Activated naive CD4-positive, alpha-beta T cell treated with anti-CD3 and anti-CD28 coated beads, Interleukin-2, amount 10 ng/mL, durations not matched to agents 7 days and 5 days (primary cell): ENCODE measurements around the gene SPOCK2.

ENCODE experiments used
- CTCF ChIA-PET: fragments of 350-600 bp; sonication (Branson Sonifier 250); formaldehyde crosslinking; loops from one replicate; lab custom pipeline; 2021; ENCODE audit warnings: antibody characterized with exemption; lab: Charles Lee
- DNase-seq: peaks from one replicate; pipeline ENCODE4 v3.0.0-alpha.2; 2020
- H3K27ac Mint-ChIP-seq: one replicate; pipeline ENCODE4 v1.8.0; 2021; ENCODE audit warnings: mild to moderate bottlenecking, moderate library complexity, mixed read lengths
- H3K27me3 Mint-ChIP-seq: one replicate; pipeline ENCODE4 v1.8.0; 2021; ENCODE audit warnings: mild to moderate bottlenecking, mixed read lengths
- H3K36me3 Mint-ChIP-seq: one replicate; pipeline ENCODE4 v1.8.0; 2021; ENCODE audit warnings: mixed read lengths
- H3K4me1 Mint-ChIP-seq: one replicate; pipeline ENCODE4 v1.8.0; 2021; ENCODE audit warnings: mixed read lengths
- H3K4me3 Mint-ChIP-seq: one replicate; pipeline ENCODE4 v1.8.0; 2021; ENCODE audit warnings: mild to moderate bottlenecking, moderate library complexity, mixed read lengths
- H3K9me3 Mint-ChIP-seq: one replicate; pipeline ENCODE4 v1.8.0; 2021; ENCODE audit warnings: mixed read lengths

SPOCK2 gene

DNA sequence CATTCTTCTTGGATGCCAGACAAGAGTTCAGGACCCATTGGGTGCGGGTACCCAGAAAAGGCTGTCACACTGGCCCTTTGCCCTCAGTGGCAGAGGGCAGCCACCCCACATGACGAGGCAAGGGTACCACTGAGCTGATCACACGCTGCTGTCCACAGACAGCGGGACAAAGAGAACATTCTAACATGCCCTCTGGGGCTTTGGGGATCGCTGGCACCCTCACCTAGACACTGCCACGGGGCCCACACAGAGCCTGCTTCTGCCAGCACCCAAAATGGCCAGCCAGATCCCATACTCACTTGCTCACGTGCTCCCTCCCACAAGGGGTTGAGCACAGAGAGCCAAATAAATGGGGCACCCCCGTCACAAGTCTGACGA, 16.7 kb upstream of the SPOCK2 start:
- Mint-ChIP-seq H3K36me3 (peaks cover 44% of the 10 kb centered on the region), H3K9me3 (no peaks in the 10 kb centered on the region), H3K27ac (no peak overlapping the region), H3K27me3 (no peaks in the 10 kb centered on the region), H3K4me3 (no peak overlapping the region), H3K4me1 (peaks cover 82% of the 10 kb centered on the region)
- CTCF ChIA-PET, result no interaction called here
- no peak for DNase-seq

DNA sequence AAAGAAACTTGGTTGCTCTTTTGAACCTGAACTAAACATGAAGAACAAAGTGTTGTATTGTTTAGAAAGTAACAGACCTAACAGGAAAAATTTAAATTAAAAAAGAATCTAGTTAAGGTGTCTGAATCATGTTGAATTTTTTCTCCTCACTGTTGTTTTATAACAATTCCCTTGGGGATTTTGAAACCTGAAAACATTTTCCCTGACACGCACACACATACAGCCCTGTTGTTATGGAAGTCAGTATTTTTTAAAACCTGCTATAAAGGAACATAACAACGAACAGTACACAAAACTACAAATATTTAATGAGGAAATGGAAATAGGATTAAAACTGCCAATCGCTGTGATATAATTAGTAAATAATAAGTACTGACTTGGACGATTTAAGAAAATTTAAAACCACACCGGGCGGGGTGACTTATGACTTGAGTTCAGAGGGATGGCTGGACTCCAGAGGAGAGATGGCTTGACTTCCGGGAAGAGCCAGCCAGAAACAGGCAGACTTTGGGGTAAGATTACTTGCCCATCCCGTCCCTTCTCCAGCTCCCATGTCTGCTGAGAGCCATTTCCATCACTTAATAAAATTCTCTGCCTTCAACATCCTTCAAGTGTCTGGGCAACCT, 16.2 kb upstream of the SPOCK2 start:
- H3K36me3 Mint-ChIP-seq, result peaks cover 42% of the 10 kb centered on the region
- DNase-seq, result no peak
- CTCF ChIA-PET, result interaction anchor here (0.6 kb wide), 1 partner anchor 55 kb away, joined by 3 read pairs; no protein-coding TSS in a partner anchor
- no peak overlapping the region for H3K27ac Mint-ChIP-seq
- H3K9me3 Mint-ChIP-seq, result no peaks in the 10 kb centered on the region
- H3K27me3 Mint-ChIP-seq, result no peaks in the 10 kb centered on the region
- H3K4me1 Mint-ChIP-seq, result peaks cover 77% of the 10 kb centered on the region
- H3K4me3 Mint-ChIP-seq, result no peak overlapping the region

DNA sequence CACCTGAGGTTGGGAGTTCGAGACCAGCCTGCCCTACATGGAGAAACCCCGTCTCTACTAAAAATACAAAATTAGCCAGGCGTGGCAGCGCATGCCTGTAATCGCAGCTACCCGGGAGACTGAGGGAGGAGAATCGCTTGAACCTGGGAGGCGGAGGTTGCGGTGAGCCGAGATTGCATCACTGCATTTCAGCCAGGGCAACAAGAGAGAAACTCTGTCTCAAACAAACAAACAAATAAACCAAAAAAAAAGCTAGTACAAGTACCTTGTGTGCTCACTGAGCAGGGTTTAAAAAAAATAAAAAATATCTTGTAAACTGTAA, 11.2 kb upstream of the SPOCK2 start:
- Mint-ChIP-seq H3K9me3 (no peaks in the 10 kb centered on the region), H3K36me3 (peaks cover 59% of the 10 kb centered on the region), H3K4me3 (no peak overlapping the region), H3K27me3 (no peaks in the 10 kb centered on the region), H3K27ac (no peak overlapping the region), H3K4me1 (peaks cover 53% of the 10 kb centered on the region)
- DNase-seq, result no peak
- CTCF ChIA-PET, result interaction anchor here (2.2 kb wide), 1 partner anchor 9 kb away, joined by 5 read pairs; no protein-coding TSS in a partner anchor

DNA sequence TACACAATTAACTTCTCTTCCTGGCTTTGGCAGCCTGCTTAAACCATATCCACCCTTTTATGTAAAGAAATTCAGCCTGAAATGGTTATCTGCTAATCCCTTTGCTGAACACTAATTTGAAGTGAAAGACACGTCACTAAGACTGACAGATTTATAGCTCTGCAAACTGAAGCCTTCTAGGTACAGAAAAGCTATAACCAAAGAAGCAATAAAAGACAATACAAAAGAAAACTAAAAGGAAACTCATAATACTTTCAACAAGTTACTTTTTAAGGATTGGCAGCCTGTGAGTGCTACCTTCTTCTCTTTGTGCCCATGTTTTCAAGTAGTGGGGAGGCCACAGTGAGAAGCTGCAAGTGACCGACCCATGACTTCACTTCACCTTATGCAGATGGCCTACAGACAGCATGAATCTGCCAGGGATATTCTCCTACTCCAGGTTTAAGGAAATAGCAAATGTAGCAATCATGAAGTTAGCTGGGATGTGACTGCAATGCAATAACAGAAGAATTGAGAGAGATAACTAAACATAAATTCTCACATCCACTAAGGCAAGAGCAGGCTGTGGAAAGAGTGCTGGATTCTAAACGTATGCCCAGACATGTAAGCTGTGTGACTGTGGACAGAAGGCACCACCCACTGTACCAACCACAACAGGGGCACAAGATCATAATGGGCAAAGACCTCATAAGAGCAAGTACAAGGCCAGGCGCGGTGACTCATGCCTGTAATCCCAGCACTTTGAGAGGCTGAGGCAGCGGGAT, 10.7 kb upstream of the SPOCK2 start:
- Mint-ChIP-seq H3K4me1 (peaks cover 54% of the 10 kb centered on the region), H3K4me3 (no peak overlapping the region), H3K27ac (no peak overlapping the region), H3K27me3 (no peaks in the 10 kb centered on the region), H3K36me3 (peaks cover 56% of the 10 kb centered on the region), H3K9me3 (no peaks in the 10 kb centered on the region)
- CTCF ChIA-PET, result interaction anchor here (1.2 to 2.2 kb wide), 2 partner anchors 9 to 27 kb away, joined by 4 to 5 read pairs; no protein-coding TSS in a partner anchor
- DNase-seq, result no peak

DNA sequence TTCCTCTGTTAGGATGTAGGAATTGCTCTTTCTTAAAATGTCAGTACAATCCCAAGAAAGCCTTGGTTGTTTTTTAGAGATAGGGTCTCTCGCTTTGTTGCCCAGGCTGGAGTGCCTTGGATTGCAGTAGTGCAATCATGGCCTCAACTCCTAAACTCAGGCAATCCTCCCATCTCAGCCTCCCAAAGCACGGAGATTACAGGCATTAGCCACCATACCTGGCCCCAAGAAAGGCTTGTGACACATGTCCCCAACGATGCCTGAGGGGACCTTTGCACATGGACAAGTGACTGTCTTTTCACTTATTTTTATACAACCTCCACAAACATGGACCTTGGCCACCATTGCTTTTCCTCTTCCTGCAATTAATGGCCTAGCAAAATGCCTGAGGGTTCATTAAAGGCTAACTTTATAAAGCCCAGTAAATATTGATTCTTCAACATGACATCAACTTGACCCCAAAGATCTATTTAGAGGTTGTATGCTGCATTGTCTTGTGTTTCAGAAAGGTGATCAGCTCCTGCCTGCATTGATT, 10.0 kb upstream of the SPOCK2 start:
- Mint-ChIP-seq H3K27ac (no peak overlapping the region), H3K4me3 (no peak overlapping the region), H3K4me1 (peaks cover 49% of the 10 kb centered on the region), H3K27me3 (no peaks in the 10 kb centered on the region), H3K9me3 (no peaks in the 10 kb centered on the region), H3K36me3 (peaks cover 52% of the 10 kb centered on the region)
- CTCF ChIA-PET, result interaction anchor here (1.2 to 2.2 kb wide), 2 partner anchors 10 to 28 kb away, joined by 4 to 5 read pairs; no protein-coding TSS in a partner anchor
- DNase-seq, result no peak

DNA sequence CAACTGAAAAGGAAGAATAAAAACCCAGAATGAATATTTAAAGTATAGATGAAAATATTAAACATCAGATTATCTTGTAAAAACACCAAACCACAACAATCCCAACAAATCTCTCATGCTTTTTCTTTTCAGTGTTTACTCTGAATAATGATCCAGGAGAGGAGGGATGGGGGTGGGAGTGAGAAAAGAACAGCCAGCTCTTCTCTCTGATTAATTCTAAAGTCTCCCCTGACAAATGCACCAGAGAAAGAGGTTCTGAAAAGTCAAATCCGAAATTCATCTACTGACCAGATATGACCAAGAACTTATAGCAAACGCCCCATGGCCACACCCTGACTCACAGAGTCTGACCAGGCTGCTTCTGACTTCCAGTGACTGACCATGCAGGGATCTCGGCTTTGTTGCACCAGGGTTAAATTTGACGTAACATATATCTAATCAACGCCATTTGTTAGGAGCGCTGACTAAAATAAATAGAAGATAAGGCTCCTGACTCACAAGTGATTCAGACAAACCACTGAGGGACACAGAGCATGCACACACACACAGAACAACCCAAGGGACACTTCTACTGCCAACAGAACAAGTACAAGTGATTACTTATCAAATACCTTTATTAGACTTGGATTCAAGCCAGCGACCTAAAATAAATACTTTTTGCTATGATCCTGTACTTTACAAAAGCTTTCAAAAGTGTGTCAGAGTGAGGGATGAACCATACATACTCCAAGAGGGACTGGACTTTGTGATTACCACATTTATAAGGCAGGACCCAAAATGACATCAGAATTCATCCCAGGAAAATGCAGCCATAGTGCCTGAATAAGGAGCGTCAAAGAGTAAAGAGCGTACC, 9.3 kb upstream of the SPOCK2 start:
- DNase-seq, result no peak
- CTCF ChIA-PET, result interaction anchor here (0.6 kb wide), 1 partner anchor 27 kb away, joined by 3 read pairs; no protein-coding TSS in a partner anchor
- H3K9me3 Mint-ChIP-seq, result no peaks in the 10 kb centered on the region

DNA sequence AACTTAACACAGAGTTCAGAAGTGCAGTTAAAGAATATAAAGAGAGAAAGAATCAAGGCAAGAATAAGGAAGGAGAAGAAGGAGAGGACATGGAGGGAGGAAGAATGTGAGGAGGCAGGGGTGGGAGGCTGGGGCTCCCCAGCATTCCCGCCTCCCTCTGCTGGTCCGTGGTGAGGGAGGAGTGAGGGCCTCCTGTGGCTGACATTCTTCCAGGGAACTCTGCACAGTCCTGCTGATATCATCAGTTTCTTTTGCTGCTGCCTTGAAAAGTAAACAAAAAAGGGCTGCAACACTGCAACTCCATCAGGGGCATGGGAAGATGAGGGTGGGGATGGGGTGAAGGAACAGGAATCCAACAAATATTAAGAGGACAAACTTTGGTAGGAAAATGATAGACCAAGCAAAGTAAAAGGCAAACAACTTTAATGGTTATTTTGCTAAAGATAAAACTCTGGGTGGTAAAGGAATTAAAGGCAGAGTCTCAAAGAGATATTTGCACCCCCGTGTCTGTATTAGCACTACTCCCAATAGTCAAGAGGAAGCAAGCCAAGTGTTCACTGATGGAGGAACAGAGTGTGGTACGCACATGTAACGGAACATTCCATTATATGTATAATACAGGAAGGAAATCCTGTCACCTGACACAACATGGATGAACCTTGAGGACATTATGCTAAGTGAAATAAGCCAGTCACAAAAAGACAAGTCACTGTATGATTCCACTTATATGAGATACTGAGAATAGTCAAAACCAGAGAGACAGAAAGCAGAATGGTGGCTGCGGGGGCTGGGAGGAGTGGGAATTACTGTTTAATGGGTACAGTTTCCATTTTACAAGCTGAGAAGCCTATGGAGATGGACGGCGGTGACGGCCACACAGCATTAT, 8.0 kb upstream of the SPOCK2 start:
- H3K9me3 Mint-ChIP-seq, result no peaks in the 10 kb centered on the region
- H3K36me3 Mint-ChIP-seq, result peaks cover 46% of the 10 kb centered on the region
- peaks cover 39% of the 10 kb centered on the region for H3K4me1 Mint-ChIP-seq
- H3K4me3 Mint-ChIP-seq, result no peak overlapping the region
- DNase-seq, result no peak
- H3K27me3 Mint-ChIP-seq, result no peaks in the 10 kb centered on the region
- CTCF ChIA-PET, result no interaction called here
- H3K27ac Mint-ChIP-seq, result no peak overlapping the region

More for the DNA sequence above, 9.3 kb upstream of the SPOCK2 start:
- Mint-ChIP-seq H3K27me3 (no peaks in the 10 kb centered on the region), H3K4me3 (no peak overlapping the region), H3K27ac (no peak overlapping the region), H3K4me1 (peaks cover 47% of the 10 kb centered on the region), H3K36me3 (peaks cover 51% of the 10 kb centered on the region)

DNA sequence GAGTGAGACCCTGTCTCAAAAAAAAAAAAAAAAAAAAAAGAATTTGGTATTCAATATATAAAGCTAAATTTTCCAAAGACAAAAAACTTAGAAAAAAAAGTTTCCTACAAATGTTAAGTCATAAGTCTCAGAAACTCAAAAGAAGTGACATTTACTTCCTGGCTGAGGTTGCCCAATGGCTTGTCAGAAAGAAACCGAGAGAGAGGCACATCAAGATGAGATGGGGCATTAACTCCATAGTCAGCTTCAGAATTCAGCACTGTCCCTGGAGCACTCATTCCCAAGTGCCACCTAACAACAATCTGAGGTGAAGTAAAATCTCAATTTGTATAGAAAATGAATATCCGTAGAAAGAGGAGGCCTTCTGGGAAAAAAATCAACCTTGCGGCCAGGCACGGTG, 6.8 kb upstream of the SPOCK2 start:
- H3K36me3 Mint-ChIP-seq, result peaks cover 39% of the 10 kb centered on the region
- no peaks in the 10 kb centered on the region for H3K27me3 Mint-ChIP-seq
- DNase-seq, result no peak
- no peak overlapping the region for H3K4me3 Mint-ChIP-seq
- CTCF ChIA-PET, result no interaction called here
- H3K4me1 Mint-ChIP-seq, result peaks cover 39% of the 10 kb centered on the region
- H3K9me3 Mint-ChIP-seq, result no peaks in the 10 kb centered on the region
- peak overlapping the region; percentile 30 for H3K27ac Mint-ChIP-seq

DNA sequence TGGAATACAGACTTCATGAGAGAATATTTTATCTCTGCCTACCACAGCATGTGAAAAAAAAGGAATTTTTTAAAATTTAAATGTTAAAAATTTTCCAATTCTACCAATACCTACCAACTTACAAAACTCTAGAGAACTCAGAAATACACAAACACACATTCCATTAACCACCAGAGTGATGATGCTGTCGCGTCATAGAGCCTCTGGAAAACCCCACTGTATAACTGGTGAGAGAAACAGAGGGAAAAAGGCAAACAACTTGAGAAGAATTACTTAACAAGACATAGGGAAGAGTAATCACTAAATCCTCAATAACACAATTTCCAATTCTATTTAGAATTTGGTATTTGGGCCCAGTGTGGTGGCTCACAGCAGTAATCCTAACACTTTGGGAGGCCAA, 6.2 kb upstream of the SPOCK2 start:
- Mint-ChIP-seq H3K27me3 (no peaks in the 10 kb centered on the region), H3K36me3 (peaks cover 38% of the 10 kb centered on the region), H3K27ac (peak overlapping the region; percentile 55), H3K9me3 (no peaks in the 10 kb centered on the region), H3K4me1 (peaks cover 45% of the 10 kb centered on the region), H3K4me3 (no peak overlapping the region)
- CTCF ChIA-PET, result no interaction called here
- DNase-seq, result no peak

DNA sequence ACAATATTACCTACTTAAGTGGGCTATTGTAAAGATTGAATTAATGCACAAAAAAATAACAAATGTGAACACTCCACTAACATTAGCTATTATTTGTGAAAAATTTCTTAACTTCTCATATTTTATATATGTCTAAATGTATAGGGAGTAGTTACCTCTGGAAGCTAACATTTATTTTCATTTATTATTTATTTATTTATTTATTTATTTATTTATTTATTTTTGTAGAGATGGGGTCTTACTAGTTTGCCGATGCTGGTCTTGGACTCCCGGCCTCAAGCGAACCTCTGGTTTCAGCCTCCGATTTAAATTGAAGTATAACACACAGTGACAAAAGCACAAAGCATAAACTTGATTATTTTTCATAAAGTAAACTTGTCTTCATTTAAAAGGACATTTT, 5.1 kb upstream of the SPOCK2 start:
- Mint-ChIP-seq H3K27me3 (no peaks in the 10 kb centered on the region), H3K36me3 (peaks cover 33% of the 10 kb centered on the region)

DNA sequence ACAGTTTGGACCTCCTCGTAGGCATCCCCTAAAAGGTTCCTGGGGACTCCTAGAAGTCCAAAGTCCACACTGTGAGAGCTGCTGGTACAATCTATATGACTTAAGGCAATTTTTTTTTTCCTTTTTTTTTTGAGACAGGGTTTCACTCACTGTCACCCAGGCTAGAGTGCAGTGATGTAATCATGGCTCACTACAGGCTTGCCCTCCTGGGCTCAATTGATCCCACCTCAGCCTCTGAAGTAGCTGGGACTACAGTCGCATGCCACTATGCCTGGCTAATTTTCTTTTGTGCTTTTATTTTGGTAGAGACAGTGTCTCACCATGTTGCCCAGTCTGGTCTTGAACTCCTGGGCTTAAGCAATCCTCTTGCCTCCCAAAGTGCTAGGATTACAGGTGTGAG, 4.6 kb upstream of the SPOCK2 start:
- CTCF ChIA-PET, result no interaction called here
- no peak for DNase-seq
- Mint-ChIP-seq H3K9me3 (no peaks in the 10 kb centered on the region), H3K27ac (no peak overlapping the region), H3K4me3 (no peak overlapping the region), H3K36me3 (peaks cover 35% of the 10 kb centered on the region), H3K27me3 (no peaks in the 10 kb centered on the region), H3K4me1 (peaks cover 47% of the 10 kb centered on the region)

More for the DNA sequence above, 5.1 kb upstream of the SPOCK2 start:
- peaks cover 47% of the 10 kb centered on the region for H3K4me1 Mint-ChIP-seq
- CTCF ChIA-PET, result interaction anchor here (0.6 to 0.7 kb wide), 2 partner anchors 20 to 87 kb away, joined by 3 to 4 read pairs; no protein-coding TSS in a partner anchor
- DNase-seq, result no peak
- no peak overlapping the region for H3K4me3 Mint-ChIP-seq
- H3K27ac Mint-ChIP-seq, result no peak overlapping the region
- no peaks in the 10 kb centered on the region for H3K9me3 Mint-ChIP-seq

DNA sequence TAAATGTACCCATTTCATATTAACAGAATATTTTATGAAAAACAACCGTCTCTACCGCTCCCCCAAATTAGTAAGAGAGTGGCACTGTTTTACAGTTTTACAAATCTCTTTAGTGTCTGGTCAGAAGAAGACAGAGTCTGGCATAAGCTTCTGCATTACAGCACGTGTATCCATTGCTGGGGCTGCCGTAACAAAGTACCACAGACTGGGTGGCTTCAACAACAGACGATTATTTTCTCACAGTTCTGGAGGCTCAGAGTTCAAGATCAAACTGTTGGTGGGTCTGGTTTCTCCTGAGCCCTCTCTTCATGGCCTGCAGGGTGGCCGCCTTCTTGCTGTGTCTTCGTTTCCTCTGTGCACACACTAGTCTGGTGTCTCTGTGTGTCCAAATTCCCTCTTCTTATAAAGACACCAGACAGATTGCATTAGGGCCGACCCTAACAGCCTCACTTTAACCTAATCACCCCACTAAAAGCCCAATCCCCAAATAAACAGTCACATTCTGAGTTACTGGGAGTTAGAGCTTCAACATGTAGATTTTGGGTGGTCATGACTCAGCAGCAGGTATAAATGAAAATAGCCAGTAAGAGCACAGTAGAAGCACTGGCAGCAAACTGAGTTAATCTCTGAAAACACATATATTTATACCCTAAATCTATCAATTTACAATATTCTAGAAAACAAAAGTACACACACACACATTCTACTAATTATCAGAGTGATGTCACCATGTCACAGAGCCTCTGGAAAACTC, 4.0 kb upstream of the SPOCK2 start:
- H3K27ac Mint-ChIP-seq, result no peak overlapping the region

DNA sequence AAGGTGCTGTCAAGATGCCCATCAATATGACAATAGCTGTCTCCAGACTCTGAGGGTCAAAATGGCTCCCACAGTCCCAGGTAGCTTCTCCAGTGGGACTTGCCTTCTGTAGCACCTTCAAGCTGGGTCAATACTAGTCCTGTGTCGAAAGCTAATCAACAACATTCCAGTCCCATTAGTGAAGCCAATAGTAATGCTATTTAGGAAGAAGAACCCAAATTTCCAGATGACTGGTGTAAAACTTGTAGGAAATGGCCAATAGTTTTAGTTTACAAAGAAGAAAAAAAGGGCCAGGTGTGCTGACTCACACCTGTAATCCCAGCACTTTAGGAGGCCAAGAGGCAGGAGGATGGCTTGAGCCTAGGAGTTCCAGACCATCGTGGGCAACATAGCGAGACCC, 2.0 kb upstream of the SPOCK2 start:
- H3K4me1 Mint-ChIP-seq, result peaks cover 44% of the 10 kb centered on the region
- H3K27ac Mint-ChIP-seq, result peak overlapping the region; percentile 99
- no peak overlapping the region for H3K4me3 Mint-ChIP-seq
- no peaks in the 10 kb centered on the region for H3K9me3 Mint-ChIP-seq
- CTCF ChIA-PET, result interaction anchor here (1.2 to 1.4 kb wide), 3 partner anchors 132 to 247 kb away, joined by 3 to 5 read pairs (median 3); no protein-coding TSS in a partner anchor
- peaks cover 35% of the 10 kb centered on the region for H3K36me3 Mint-ChIP-seq
- no peak for DNase-seq
- H3K27me3 Mint-ChIP-seq, result no peaks in the 10 kb centered on the region

More for the DNA sequence above, 4.0 kb upstream of the SPOCK2 start:
- Mint-ChIP-seq H3K27me3 (no peaks in the 10 kb centered on the region), H3K4me3 (no peak overlapping the region), H3K36me3 (peaks cover 32% of the 10 kb centered on the region), H3K4me1 (peaks cover 47% of the 10 kb centered on the region), H3K9me3 (no peaks in the 10 kb centered on the region)
- DNase-seq, result no peak
- CTCF ChIA-PET, result no interaction called here
